ENCODE measurements around the gene ATOX1.

ATOX1 gene

DNA sequence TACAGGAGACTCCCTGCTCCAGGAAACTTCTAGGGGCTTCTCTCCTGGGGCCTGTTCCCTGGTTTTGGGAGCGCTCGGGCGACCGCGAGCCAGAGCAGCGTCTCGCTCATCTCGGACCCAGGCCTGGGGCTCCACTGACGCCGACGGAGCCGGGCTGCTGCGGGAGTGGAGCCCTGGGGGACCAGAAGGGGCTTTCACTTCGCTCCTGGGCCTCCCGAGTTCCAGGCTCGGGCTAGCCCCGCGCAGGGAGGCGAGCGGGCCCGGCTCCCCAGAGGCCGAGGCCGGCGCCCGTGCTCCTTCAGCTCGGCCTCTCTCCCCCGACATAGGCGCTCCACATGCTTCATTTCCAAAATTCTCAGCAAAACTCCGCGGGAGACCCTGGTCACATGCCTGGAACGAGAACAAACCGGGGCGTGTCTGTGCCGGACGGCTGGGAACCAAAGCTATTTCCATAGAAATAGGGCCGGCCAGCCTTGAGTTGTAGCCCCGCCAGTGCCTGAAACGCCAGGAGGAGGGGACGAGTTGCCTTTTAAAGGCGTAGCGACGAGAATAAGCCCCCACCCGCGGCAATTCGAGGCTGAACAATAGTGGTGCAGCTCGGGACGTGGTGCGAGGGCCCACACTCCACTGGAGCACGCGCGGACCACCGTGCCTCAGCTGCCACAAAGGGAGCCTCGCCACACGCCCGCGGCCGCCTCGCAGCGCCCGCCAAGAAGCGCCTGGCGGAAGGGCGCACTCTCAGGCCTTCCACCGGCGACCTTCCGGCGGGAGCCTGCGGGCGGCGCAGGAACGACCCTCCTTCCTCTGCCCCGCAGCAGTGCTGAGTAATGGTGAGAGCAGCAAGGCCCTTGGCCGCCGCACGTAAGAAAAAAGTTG, 12.2 kb upstream of the ATOX1 start (continued):
- TF ChIP-seq, protein P1, sequence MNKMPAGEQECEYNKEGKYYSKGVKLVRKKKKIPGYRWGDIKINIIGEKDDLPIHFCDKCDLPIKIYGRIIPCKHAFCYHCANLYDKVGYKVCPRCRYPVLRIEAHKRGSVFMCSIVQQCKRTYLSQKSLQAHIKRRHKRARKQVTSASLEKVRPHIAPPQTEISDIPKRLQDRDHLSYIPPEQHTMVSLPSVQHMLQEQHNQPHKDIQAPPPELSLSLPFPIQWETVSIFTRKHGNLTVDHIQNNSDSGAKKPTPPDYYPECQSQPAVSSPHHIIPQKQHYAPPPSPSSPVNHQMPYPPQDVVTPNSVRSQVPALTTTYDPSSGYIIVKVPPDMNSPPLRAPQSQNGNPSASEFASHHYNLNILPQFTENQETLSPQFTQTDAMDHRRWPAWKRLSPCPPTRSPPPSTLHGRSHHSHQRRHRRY (tag by site-specific recombination; IDR thresholded peaks at IDR 0.05): no peak
- TF ChIP-seq GLIS2 (tag by site-specific recombination; IDR thresholded peaks at IDR 0.05): peak; percentile 34
- no peak; the same call in 1 of the 2 replicates for TF ChIP-seq KLF8 (tag by site-specific recombination; IDR thresholded peaks at IDR 0.05)
- no peak for TF ChIP-seq ZNF114 (tag by site-specific recombination; IDR thresholded peaks at IDR 0.05)
- TF ChIP-seq, protein P2, sequence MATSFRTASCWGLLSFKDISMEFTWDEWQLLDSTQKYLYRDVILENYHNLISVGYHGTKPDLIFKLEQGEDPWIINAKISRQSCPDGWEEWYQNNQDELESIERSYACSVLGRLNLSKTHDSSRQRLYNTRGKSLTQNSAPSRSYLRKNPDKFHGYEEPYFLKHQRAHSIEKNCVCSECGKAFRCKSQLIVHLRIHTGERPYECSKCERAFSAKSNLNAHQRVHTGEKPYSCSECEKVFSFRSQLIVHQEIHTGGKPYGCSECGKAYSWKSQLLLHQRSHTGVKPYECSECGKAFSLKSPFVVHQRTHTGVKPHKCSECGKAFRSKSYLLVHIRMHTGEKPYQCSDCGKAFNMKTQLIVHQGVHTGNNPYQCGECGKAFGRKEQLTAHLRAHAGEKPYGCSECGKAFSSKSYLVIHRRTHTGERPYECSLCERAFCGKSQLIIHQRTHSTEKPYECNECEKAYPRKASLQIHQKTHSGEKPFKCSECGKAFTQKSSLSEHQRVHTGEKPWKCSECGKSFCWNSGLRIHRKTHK (tag by site-specific recombination; IDR thresholded peaks at IDR 0.05): no peak
- TF ChIP-seq ZBTB1 (tag by site-specific recombination; IDR thresholded peaks at IDR 0.05): no peak
- TF ChIP-seq ZFP3 (tag by site-specific recombination; IDR thresholded peaks at IDR 0.05; ENCODE audit: low read depth): no peak
- no peak for TF ChIP-seq MEIS1 (CRISPR knock-in tag; IDR thresholded peaks at IDR 0.05; ENCODE audit: borderline replicate concordance)
- TF ChIP-seq OSR2 (tag by site-specific recombination; IDR thresholded peaks at IDR 0.05): no peak
- TF ChIP-seq, protein P3, sequence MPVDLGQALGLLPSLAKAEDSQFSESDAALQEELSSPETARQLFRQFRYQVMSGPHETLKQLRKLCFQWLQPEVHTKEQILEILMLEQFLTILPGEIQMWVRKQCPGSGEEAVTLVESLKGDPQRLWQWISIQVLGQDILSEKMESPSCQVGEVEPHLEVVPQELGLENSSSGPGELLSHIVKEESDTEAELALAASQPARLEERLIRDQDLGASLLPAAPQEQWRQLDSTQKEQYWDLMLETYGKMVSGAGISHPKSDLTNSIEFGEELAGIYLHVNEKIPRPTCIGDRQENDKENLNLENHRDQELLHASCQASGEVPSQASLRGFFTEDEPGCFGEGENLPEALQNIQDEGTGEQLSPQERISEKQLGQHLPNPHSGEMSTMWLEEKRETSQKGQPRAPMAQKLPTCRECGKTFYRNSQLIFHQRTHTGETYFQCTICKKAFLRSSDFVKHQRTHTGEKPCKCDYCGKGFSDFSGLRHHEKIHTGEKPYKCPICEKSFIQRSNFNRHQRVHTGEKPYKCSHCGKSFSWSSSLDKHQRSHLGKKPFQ (tag by site-specific recombination; IDR thresholded peaks at IDR 0.05): peak; percentile 52; the same call in 1 of the 2 replicates
- no peak for TF ChIP-seq SCRT2 (tag by site-specific recombination; IDR thresholded peaks at IDR 0.05)
- TF ChIP-seq ZNF140 (tag by site-specific recombination; IDR thresholded peaks at IDR 0.05): no peak
- TF ChIP-seq INSM2 (tag by site-specific recombination; IDR thresholded peaks at IDR 0.05): no peak
- no peak for TF ChIP-seq ZSCAN23 (tag by site-specific recombination; IDR thresholded peaks at IDR 0.05)
- no peak for TF ChIP-seq ZNF837 (tag by site-specific recombination; IDR thresholded peaks at IDR 0.05)
- no peak for TF ChIP-seq ZNF184 (tag by site-specific recombination; IDR thresholded peaks at IDR 0.05)
- peak; percentile 96 for TF ChIP-seq ZNF335 (tag by site-specific recombination; conservative IDR thresholded peaks at IDR 0.05)
- no peak for TF ChIP-seq EGR2 (tag by site-specific recombination; IDR thresholded peaks at IDR 0.05; ENCODE audit: low read depth)
- no peak for TF ChIP-seq ZNF585B (tag by site-specific recombination; IDR thresholded peaks at IDR 0.05)
- TF ChIP-seq ZNF155 (tag by site-specific recombination; IDR thresholded peaks at IDR 0.05): no peak
- no peak for TF ChIP-seq ZBTB7A (tag by site-specific recombination; IDR thresholded peaks at IDR 0.05; ENCODE audit: low read depth)
- no peak; the same call in 1 of the 2 replicates for TF ChIP-seq CTCF (tag by site-specific recombination; IDR thresholded peaks at IDR 0.05)
- TF ChIP-seq ZNF132 (tag by site-specific recombination; IDR thresholded peaks at IDR 0.05; ENCODE audit: borderline replicate concordance): no peak
- peak; percentile 68; the same call in 1 of the 2 replicates for TF ChIP-seq ZNF324 (tag by site-specific recombination; IDR thresholded peaks at IDR 0.05)
- no peak for TF ChIP-seq ZNF785 (tag by site-specific recombination; IDR thresholded peaks at IDR 0.05)
- peak; percentile 86 for TF ChIP-seq ZNF501 (tag by site-specific recombination; IDR thresholded peaks at IDR 0.05)
- no peak for TF ChIP-seq ZNF214 (tag by site-specific recombination; IDR thresholded peaks at IDR 0.05; ENCODE audit: borderline replicate concordance)
- TF ChIP-seq, protein P4, sequence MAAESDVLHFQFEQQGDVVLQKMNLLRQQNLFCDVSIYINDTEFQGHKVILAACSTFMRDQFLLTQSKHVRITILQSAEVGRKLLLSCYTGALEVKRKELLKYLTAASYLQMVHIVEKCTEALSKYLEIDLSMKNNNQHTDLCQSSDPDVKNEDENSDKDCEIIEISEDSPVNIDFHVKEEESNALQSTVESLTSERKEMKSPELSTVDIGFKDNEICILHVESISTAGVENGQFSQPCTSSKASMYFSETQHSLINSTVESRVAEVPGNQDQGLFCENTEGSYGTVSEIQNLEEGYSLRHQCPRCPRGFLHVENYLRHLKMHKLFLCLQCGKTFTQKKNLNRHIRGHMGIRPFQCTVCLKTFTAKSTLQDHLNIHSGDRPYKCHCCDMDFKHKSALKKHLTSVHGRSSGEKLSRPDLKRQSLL (tag by site-specific recombination; IDR thresholded peaks at IDR 0.05): peak; percentile 72
- TF ChIP-seq ZFP41 (tag by site-specific recombination; IDR thresholded peaks at IDR 0.05; ENCODE audit: borderline replicate concordance): no peak
- TF ChIP-seq, protein P5, sequence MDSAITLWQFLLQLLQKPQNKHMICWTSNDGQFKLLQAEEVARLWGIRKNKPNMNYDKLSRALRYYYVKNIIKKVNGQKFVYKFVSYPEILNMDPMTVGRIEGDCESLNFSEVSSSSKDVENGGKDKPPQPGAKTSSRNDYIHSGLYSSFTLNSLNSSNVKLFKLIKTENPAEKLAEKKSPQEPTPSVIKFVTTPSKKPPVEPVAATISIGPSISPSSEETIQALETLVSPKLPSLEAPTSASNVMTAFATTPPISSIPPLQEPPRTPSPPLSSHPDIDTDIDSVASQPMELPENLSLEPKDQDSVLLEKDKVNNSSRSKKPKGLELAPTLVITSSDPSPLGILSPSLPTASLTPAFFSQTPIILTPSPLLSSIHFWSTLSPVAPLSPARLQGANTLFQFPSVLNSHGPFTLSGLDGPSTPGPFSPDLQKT (IDR thresholded peaks at IDR 0.05; ENCODE audit: borderline replicate concordance, low read depth, low read length): no peak
